SU-DHL-6 (cell line): Measurements from ENCODE around the gene CACNA1C.

Experiments
- H2AFZ ChIP-seq: fragments of 200-600 bp; sonication (generic); 2 replicates; pipeline ENCODE4 v1.6.1; 2014; ENCODE audit warnings: low read depth, mild to moderate bottlenecking, moderate library complexity, mixed read lengths, antibody characterized with exemption, low read length; ENCODE audit not compliant: severe bottlenecking
- H3F3A ChIP-seq: fragments of 200-600 bp; shearing (Covaris generic); 2 replicates; pipeline ENCODE4 v1.6.0; 2016; ENCODE audit warnings: antibody characterized with exemption, mild to moderate bottlenecking; ENCODE audit not compliant: insufficient read depth
- H3K27ac ChIP-seq: fragments of 200-600 bp; sonication (generic); 2 replicates; pipeline ENCODE4 v1.5.1; 2016; ENCODE audit warnings: low read depth, mild to moderate bottlenecking, low read length, moderate library complexity, mixed read lengths
- H3K27me3 ChIP-seq: fragments of 200-600 bp; sonication (generic), shearing (Covaris generic); 2 replicates; pipeline ENCODE4 v1.6.0; 2014; ENCODE audit warnings: mild to moderate bottlenecking, low read length
- H3K36me3 ChIP-seq: fragments of 200-600 bp; sonication (generic); 2 replicates; pipeline ENCODE4 v1.6.1; 2014; ENCODE audit warnings: mild to moderate bottlenecking, low read length, mixed read lengths
- H3K4me2 ChIP-seq: fragments of 300-600, 200-600 bp; shearing (Covaris generic), sonication (generic); 2 replicates; pipeline ENCODE4 v1.6.0; 2014; ENCODE audit warnings: low read length, low read depth, mild to moderate bottlenecking; ENCODE audit not compliant: poor library complexity, severe bottlenecking
- H3K4me3 ChIP-seq: fragments of 200-600 bp; sonication (generic); 2 replicates; pipeline ENCODE4 v1.5.1; 2014; ENCODE audit warnings: antibody characterized with exemption, low read length, mild to moderate bottlenecking, mixed read lengths; ENCODE audit not compliant: insufficient read depth, poor library complexity, severe bottlenecking
- H3K79me2 ChIP-seq: fragments of 200-600 bp; sonication (generic); 2 replicates; pipeline ENCODE4 v1.6.1; 2014; ENCODE audit warnings: mild to moderate bottlenecking, low read length, moderate library complexity; ENCODE audit not compliant: insufficient read depth
- H3K9ac ChIP-seq: fragments of 200-600 bp; sonication (generic); 2 replicates; pipeline ENCODE4 v1.7.0; 2014; ENCODE audit warnings: mild to moderate bottlenecking, low read length
- H3K9me2 ChIP-seq: fragments of 200-600 bp; sonication (generic); replicated peaks from 2 replicates; pipeline ENCODE4 v1.6.1; 2014; ENCODE audit warnings: low read length; ENCODE audit not compliant: insufficient read depth
- H3K9me3 ChIP-seq: fragments of 200-600 bp; sonication (generic); 2 replicates; pipeline ENCODE4 v1.6.1; 2014; ENCODE audit warnings: low read length, mixed read lengths; ENCODE audit not compliant: insufficient read depth
- H4K20me1 ChIP-seq: fragments of 200-600 bp; sonication (generic); 2 replicates; pipeline ENCODE4 v1.6.1; 2014; ENCODE audit warnings: low read depth, mild to moderate bottlenecking, antibody characterized with exemption, low read length, moderate library complexity, mixed read lengths
- EZH2phosphoT487 ChIP-seq: fragments of 200-600 bp; sonication (generic), shearing (Covaris generic); conservative IDR thresholded peaks from 2 replicates; pipeline ENCODE4 v1.6.1; 2018; ENCODE audit warnings: mild to moderate bottlenecking, antibody characterized with exemption, low read length, moderate library complexity, mixed read lengths
- TF ChIP-seq, protein P1 (sequence below): fragments of 200-600 bp; sonication (generic); IDR thresholded peaks from one replicate; pipeline ENCODE4 v1.5.1; 2017; ENCODE audit warnings: antibody characterized with exemption, mild to moderate bottlenecking, low read length, moderate library complexity; ENCODE audit not compliant: insufficient read depth, poor library complexity, severe bottlenecking

The CACNA1C gene

DNA sequence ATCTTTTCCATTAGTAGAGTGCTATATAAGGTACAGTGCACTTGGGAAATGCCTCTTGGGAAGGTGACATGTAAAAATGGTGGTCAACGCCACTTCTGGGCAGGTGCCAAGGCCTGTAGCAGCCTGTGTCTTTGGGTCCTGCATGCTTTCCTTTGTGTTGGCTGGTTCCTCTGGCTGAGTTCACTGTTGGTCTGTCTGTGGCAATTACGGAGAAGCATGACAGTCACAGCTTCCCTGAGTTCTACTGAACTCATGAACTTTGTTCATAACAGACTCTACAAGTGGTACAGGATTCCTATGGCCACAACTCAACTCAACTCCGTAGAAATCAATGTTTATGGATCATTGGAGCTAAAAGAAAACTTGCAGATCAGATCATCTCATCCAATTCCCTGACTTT is 98.0 kb downstream of the CACNA1C start:
- Histone ChIP-seq H2AFZ (no peak overlapping the region), H4K20me1 (no peaks in the 10 kb centered on the region), H3K79me2 (no peaks in the 10 kb centered on the region), H3K4me3 (no peak overlapping the region), H3K4me2 (no peak overlapping the region), H3K9me3 (no peaks in the 10 kb centered on the region), H3K27ac (no peak overlapping the region), H3K27me3 (no peaks in the 10 kb centered on the region), H3F3A (no peaks in the 10 kb centered on the region), H3K9me2 (no peaks in the 10 kb centered on the region), H3K9ac (no peak overlapping the region), H3K36me3 (no peaks in the 10 kb centered on the region)
- no peak for TF ChIP-seq EZH2phosphoT487
- TF ChIP-seq, protein P1, sequence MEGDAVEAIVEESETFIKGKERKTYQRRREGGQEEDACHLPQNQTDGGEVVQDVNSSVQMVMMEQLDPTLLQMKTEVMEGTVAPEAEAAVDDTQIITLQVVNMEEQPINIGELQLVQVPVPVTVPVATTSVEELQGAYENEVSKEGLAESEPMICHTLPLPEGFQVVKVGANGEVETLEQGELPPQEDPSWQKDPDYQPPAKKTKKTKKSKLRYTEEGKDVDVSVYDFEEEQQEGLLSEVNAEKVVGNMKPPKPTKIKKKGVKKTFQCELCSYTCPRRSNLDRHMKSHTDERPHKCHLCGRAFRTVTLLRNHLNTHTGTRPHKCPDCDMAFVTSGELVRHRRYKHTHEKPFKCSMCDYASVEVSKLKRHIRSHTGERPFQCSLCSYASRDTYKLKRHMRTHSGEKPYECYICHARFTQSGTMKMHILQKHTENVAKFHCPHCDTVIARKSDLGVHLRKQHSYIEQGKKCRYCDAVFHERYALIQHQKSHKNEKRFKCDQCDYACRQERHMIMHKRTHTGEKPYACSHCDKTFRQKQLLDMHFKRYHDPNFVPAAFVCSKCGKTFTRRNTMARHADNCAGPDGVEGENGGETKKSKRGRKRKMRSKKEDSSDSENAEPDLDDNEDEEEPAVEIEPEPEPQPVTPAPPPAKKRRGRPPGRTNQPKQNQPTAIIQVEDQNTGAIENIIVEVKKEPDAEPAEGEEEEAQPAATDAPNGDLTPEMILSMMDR: no peak

DNA sequence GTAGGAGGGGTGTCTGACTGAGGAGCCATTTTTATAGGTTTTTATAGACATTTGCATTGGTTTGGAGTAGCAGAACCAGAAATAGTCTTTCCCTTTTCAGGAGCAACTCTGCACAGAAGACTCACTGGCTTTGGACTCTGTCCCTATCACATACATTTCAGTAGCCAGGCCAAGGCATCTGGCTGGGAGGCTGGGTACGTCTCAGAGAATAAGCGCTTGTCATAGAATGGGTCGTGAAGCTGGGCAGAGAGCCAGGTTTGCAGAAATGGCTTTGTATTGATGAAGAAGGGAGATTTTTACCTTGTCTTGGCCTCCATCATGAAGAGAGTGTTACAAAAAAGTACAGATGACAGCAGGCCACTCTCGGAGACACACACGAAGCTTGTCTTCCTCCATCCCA is 98.6 kb downstream of the CACNA1C start:
- H3K4me2 ChIP-seq: no peak overlapping the region
- H4K20me1 ChIP-seq: no peaks in the 10 kb centered on the region
- no peaks in the 10 kb centered on the region for H3K79me2 ChIP-seq
- H2AFZ ChIP-seq: no peak overlapping the region
- TF ChIP-seq, protein P1: no peak
- TF ChIP-seq EZH2phosphoT487: no peak
- no peaks in the 10 kb centered on the region for H3F3A ChIP-seq
- no peaks in the 10 kb centered on the region for H3K9me3 ChIP-seq
- H3K9ac ChIP-seq: no peak overlapping the region
- H3K27ac ChIP-seq: no peak overlapping the region
- no peaks in the 10 kb centered on the region for H3K9me2 ChIP-seq
- no peak overlapping the region for H3K4me3 ChIP-seq
- no peaks in the 10 kb centered on the region for H3K27me3 ChIP-seq
- H3K36me3 ChIP-seq: no peaks in the 10 kb centered on the region

DNA sequence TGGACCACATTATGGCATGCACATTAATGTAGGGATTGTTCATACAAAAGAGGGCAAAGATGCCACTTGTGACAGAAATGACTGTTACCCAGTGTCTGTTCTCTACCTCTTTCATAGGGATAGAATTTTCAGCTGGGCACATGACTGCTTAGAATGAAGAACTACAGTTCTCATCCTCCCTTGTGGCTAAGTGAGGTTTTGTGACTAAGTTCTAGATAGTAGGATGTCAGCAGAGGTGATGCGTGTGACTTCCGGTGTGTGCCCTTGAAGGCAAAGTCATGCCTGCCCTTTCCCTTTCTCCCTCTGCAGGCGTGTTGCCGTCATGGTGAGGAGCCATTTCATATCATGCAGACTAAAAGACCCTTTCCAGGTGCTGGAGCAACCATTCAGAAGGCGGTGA is 99.3 kb downstream of the CACNA1C start:
- no peaks in the 10 kb centered on the region for H3K9me2 ChIP-seq
- H3K4me2 ChIP-seq: no peak overlapping the region
- H2AFZ ChIP-seq: no peak overlapping the region

More for the DNA sequence above, 99.3 kb downstream of the CACNA1C start:
- Histone ChIP-seq H3K79me2 (no peaks in the 10 kb centered on the region), H3K27me3 (no peaks in the 10 kb centered on the region), H3K4me3 (no peak overlapping the region), H3K27ac (no peak overlapping the region), H3K36me3 (no peaks in the 10 kb centered on the region), H4K20me1 (no peaks in the 10 kb centered on the region), H3F3A (no peaks in the 10 kb centered on the region), H3K9me3 (no peaks in the 10 kb centered on the region), H3K9ac (no peak overlapping the region)
- no peak for TF ChIP-seq EZH2phosphoT487
- TF ChIP-seq, protein P1: no peak
